H1 (cell line): ENCODE results near the gene ATOH1.

ENCODE experiments used
- CEBPB ChIP-seq: IDR thresholded peaks from 2 replicates; pipeline ENCODE4 v1.6.1; 2012; ENCODE audit warnings: low read depth, low read length
- CHD2 ChIP-seq: IDR thresholded peaks from 2 replicates; pipeline ENCODE4 v1.6.1; 2012; ENCODE audit warnings: low read length, improper control_type of control experiment
- CTCF ChIP-seq, 3 experiments: IDR thresholded peaks; 1 replicate in 2 of 3; 2 replicates in 1 of 3; pipeline versions ENCODE4 v1.5.1 to v1.6.1; 2011; ENCODE audit warnings: low read length in 3 of 3, mild to moderate bottlenecking in 3 of 3, inconsistent platforms in 2 of 3, low read depth in 1 of 3, moderate library complexity in 1 of 3; ENCODE audit not compliant: insufficient read depth in 1 of 3; ENCODE audit errors: control extremely low read depth in 1 of 3
- MAFK ChIP-seq: IDR thresholded peaks from 2 replicates; pipeline ENCODE4 v1.6.1; 2012; ENCODE audit warnings: low read depth, mild to moderate bottlenecking, improper control_type of control experiment, low read length
- NRF1 ChIP-seq: IDR thresholded peaks from 2 replicates; pipeline ENCODE4 v1.6.1; 2011; ENCODE audit warnings: mild to moderate bottlenecking, low read depth, low read length, improper control_type of control experiment
- PHF8 ChIP-seq: fragments of 200-600 bp; sonication (generic); conservative IDR thresholded peaks from 2 replicates; pipeline ENCODE4 v1.7.1; 2012; ENCODE audit warnings: low read depth, mild to moderate bottlenecking, inconsistent platforms, low read length, moderate library complexity
- POLR2A ChIP-seq, 2 experiments: IDR thresholded peaks; 1 replicate in 1 of 2; 2 replicates in 1 of 2; pipeline ENCODE4 v1.6.1; 2011; ENCODE audit warnings: low read depth in 2 of 2, low read length in 2 of 2, mild to moderate bottlenecking in 2 of 2; ENCODE audit errors: control extremely low read depth in 1 of 2
- RAD21 ChIP-seq, 2 experiments: IDR thresholded peaks in 1 of 2; conservative IDR thresholded peaks in 1 of 2; 2 replicates each; pipeline ENCODE4 v1.6.1; 2011; ENCODE audit warnings: low read depth in 2 of 2, low read length in 2 of 2, improper control_type of control experiment in 1 of 2, inconsistent platforms in 1 of 2, mild to moderate bottlenecking in 1 of 2, moderate library complexity in 1 of 2
- RXRA ChIP-seq: IDR thresholded peaks from 2 replicates; pipeline ENCODE4 v1.6.1; 2011; ENCODE audit warnings: low read depth, mild to moderate bottlenecking, low read length, moderate library complexity; ENCODE audit not compliant: insufficient read depth
- SRF ChIP-seq: IDR thresholded peaks from 2 replicates; pipeline ENCODE4 v1.6.1; 2011; ENCODE audit warnings: mild to moderate bottlenecking, low read depth, low read length, moderate library complexity
- TAF7 ChIP-seq: optimal IDR thresholded peaks from 2 replicates; pipeline ENCODE3; 2011; ENCODE audit warnings: low read depth, mild to moderate bottlenecking, inconsistent platforms, low read length, moderate library complexity, borderline replicate concordance
- USF2 ChIP-seq: IDR thresholded peaks from 2 replicates; pipeline ENCODE4 v1.6.1; 2011; ENCODE audit warnings: low read length, improper control_type of control experiment

GRCh38 chr4:93842601-93843252, 14.2 kb downstream of the ATOH1 start:
- TF ChIP-seq TAF7 (no peak), MAFK (no peak), CHD2 (no peak), NRF1 (no peak), CTCF (IDR thresholded peaks at IDR 0.05; ENCODE audit: control extremely low read depth in 1 of 3, insufficient read depth in 1 of 3, low read depth in 1 of 3, low read length in 3 of 3) (no peak), RAD21 (IDR thresholded peaks at IDR 0.05 in 1 of 2, conservative IDR thresholded peaks at IDR 0.05 in 1 of 2; ENCODE audit: low read depth in 2 of 2, low read length in 2 of 2) (no peak), SRF (no peak), PHF8 (no peak), USF2 (no peak), POLR2A (IDR thresholded peaks at IDR 0.05; ENCODE audit: control extremely low read depth in 1 of 2, low read depth in 2 of 2, low read length in 2 of 2) (no peak), CEBPB (no peak), RXRA (no peak)
